Retinal pigment epithelial cell (primary cell): ENCODE data around the gene TIRAP.
A peak's percentile ranks its signal among the peaks of the same experiment; 100 is the strongest.

Experiments
- DNase-seq: peaks from one replicate; pipeline ENCODE4 v3.0.0-alpha.2; 2010; ENCODE audit warnings: low read depth
- H3K4me3 ChIP-seq: 2 replicates; pipeline ENCODE4 v1.5.1; 2011; ENCODE audit warnings: mild to moderate bottlenecking, low read length, control low read depth, moderate library complexity
- TF ChIP-seq, protein P1 (sequence below): conservative IDR thresholded peaks from 2 replicates; pipeline ENCODE4 v1.5.1; 2011; ENCODE audit warnings: low read depth, low read length, control low read depth, inconsistent platforms

The TIRAP gene

GRCh38 chr11:126257144-126257543 is 25.7 kb upstream of the TIRAP start:
- TF ChIP-seq, protein P1, sequence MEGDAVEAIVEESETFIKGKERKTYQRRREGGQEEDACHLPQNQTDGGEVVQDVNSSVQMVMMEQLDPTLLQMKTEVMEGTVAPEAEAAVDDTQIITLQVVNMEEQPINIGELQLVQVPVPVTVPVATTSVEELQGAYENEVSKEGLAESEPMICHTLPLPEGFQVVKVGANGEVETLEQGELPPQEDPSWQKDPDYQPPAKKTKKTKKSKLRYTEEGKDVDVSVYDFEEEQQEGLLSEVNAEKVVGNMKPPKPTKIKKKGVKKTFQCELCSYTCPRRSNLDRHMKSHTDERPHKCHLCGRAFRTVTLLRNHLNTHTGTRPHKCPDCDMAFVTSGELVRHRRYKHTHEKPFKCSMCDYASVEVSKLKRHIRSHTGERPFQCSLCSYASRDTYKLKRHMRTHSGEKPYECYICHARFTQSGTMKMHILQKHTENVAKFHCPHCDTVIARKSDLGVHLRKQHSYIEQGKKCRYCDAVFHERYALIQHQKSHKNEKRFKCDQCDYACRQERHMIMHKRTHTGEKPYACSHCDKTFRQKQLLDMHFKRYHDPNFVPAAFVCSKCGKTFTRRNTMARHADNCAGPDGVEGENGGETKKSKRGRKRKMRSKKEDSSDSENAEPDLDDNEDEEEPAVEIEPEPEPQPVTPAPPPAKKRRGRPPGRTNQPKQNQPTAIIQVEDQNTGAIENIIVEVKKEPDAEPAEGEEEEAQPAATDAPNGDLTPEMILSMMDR = no peak
- no peak overlapping the region for H3K4me3 ChIP-seq
- no peak for DNase-seq

DNA sequence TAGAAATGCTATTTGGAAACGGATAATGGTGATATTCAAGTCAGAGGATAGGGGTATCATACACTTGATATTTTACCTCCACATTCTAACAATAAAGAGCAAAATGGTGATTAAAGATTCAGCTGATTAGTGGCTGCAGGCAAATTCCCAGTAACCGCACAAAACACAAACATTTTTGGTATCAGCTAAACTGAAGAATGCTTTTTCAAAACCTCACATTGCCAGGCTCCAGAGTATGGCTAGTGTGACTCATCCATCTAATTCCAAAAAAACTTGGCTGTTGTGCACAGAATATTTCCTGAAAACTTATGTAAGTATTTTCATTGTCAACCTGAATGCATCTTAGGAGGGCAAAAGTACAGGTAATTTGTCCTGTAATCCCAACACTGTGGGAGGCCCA is 25.1 kb upstream of the TIRAP start:
- TF ChIP-seq, protein P1 = no peak
- H3K4me3 ChIP-seq = no peak overlapping the region
- DNase-seq = no peak

DNA sequence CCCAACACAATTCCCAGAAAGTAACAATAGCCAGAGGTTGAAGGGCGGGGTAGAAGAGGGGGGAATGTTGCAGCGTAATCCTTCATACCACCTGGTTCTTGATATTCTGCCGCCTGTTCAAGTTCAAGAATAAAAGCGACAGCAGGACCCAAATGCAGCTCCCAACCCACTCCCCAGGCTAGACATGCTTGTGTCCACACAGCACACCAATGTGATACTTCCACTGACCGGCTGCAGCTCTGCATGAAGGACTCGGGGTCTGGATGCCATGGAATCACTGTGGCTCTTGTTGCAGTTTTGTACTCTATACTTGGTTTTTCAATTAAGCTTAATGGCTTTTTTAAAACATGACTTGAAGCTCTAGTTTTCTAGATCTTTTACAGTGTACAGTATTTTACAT is 20.7 kb upstream of the TIRAP start:
- DNase-seq = no peak
- TF ChIP-seq, protein P1 = no peak
- no peak overlapping the region for H3K4me3 ChIP-seq

DNA sequence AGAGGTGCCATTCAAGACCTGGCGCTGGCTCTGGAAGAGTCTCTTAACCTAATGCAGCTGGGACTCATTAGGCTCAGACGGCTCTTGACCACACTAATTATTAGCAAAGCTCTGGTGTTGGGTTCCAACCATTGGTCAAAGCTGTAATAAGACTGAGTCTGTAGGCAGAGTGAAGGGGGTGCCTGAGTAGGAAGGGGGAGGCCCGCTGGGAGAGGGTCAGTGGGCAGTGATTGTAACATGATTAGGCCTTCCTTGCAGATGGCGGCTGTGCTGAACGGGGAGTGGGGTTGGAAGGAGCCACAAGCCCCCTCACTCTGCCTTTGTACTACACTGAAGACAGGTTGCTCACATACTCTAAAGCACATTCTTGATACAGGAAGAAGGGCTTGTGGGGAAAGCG is 19.4 kb upstream of the TIRAP start:
- DNase-seq = no peak
- TF ChIP-seq, protein P1 = no peak
- H3K4me3 ChIP-seq = no peak overlapping the region

GRCh38 chr11:126265811-126266210 is 17.1 kb upstream of the TIRAP start:
- no peak overlapping the region for H3K4me3 ChIP-seq
- no peak for DNase-seq
- TF ChIP-seq, protein P1 = no peak

DNA sequence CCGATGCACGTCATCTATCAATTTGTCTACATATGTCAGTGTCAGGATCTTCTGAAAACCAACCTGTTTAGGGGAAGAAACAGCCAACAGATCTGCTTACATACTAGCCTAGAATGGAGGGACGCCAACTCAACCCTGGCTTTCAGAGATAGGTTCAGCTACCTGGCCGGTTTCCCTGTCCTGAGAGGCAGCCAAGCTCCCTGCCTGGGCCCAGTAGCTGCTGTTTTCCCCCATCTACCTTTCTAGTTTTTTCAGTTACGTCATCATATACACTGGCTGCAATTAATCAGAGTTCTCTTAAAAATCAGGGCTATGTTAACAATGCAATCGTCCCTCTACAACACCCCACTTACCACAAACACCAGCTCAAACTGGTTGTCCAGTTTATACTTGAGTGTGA is 15.2 kb upstream of the TIRAP start:
- H3K4me3 ChIP-seq = peak overlapping the region; percentile 99
- TF ChIP-seq, protein P1 = no peak
- no peak for DNase-seq

- H3K4me3 ChIP-seq = peak overlapping the region; percentile 99
- DNase-seq = no peak
- TF ChIP-seq, protein P1 = no peak
Measured at GRCh38 chr11:126268361-126268707, 14.6 kb upstream of the TIRAP start.
